ENCODE data around the gene LRGUK.

GRCh38 chr7:134287916-134288659 is 160.9 kb downstream of the LRGUK start:
- TF ChIP-seq CTCF (conservative IDR thresholded peaks at IDR 0.05) = no peak
- no peak for TF ChIP-seq ZFX (IDR thresholded peaks at IDR 0.05)

All from C4-2B (cell line).